Left kidney (tissue), 8 donors: ENCODE data around the gene C14orf39. TPM values are rescaled to one million over a fixed set of nuclear protein-coding genes. Genes with fewer than 3 reads are reported as not detected.

ENCODE experiments used
- DNase-seq: peaks from one replicate; pipeline ENCODE4 v3.0.0-alpha.2; 2013
- long read RNA-seq, 8 donors: transcript quantifications; one replicate each; lab custom pipeline, GENCODE V29; 2026
- polyA plus RNA-seq: library from polyadenylated mRNA; unstranded; fragments of 120-200 nt; gene quantifications from one replicate; pipeline ENCODE4 v1.2.1, GENCODE V29; 2013; ENCODE audit not compliant: insufficient read length

C14orf39 gene, protein sequence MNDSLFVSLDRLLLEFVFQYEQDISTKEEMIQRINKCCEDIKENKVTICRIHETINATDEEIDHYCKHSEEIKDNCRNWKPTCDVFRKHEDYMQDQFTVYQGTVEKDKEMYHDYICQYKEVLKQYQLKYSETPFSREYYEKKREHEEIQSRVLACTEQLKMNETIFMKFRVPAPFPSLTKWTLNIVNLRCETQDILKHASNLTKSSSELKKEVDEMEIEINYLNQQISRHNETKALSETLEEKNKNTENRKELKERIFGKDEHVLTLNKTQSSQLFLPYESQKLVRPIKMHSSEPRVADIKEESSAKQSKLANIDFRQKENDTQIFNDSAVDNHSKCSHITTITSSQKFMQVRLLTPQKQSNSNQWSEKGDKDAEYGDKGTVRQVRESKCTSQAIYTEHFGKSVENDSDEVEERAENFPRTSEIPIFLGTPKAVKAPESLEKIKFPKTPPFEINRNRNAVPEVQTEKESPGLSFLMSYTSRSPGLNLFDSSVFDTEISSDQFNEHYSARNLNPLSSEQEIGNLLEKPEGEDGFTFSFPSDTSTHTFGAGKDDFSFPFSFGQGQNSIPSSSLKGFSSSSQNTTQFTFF
- 1.0 TPM for polyA plus RNA-seq
- long read RNA-seq, donor 1, partial matches to known transcripts, result 5 of 5 reads
- long read RNA-seq, donor 1, other reads (novel, unspliced or antisense), result 0 of 5 reads
- long read RNA-seq, donor 2, result 0 reads
- long read RNA-seq, donor 3, result 0 reads
- long read RNA-seq, donor 4, result 0 reads
- long read RNA-seq, donor 5, result 0 reads
- long read RNA-seq, donor 6, result 0 reads
- long read RNA-seq, donor 7, partial matches to known transcripts, result 59 of 59 reads
- long read RNA-seq, donor 7, other reads (novel, unspliced or antisense), result 0 of 59 reads
- long read RNA-seq, donor 8, result 0 reads

DNA sequence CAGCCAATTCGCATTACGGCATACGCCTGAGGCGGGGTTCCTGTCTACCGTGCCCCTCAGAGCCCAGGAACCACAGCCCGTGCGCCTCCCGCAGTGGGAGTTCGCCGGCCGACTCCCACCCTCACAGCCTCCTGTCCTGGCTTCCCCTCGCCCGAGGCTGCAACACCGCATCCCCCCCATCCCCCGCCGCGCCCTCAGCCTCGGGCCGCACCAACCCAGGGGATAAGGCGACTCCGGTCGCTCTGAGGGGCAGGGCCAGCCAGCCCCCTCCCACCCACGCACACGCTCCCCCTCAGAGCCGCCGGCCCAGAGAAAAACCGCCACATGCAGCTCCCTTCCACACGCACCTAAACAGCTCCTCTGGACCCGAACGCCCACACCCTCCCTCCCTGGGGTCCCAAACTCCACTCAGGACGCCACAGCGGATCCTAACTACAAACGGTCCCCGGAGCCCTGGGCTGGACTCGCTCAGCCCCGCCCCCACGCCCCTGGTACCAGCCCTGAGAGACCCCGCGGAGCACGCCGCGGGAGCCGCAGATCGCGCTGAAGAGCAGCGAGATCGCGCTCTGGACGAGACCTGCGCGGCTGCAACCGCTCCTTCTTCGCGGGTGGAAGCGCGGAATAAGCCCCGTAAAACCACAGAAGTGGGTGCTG, at the start of gene C14orf39:
C14orf39 (minus strand) TSS at position 466 of the 654 bp plus-strand sequence. CDS start 985 bp downstream, outside the sequence.
- DNase-seq, result peak; percentile 69

DNA sequence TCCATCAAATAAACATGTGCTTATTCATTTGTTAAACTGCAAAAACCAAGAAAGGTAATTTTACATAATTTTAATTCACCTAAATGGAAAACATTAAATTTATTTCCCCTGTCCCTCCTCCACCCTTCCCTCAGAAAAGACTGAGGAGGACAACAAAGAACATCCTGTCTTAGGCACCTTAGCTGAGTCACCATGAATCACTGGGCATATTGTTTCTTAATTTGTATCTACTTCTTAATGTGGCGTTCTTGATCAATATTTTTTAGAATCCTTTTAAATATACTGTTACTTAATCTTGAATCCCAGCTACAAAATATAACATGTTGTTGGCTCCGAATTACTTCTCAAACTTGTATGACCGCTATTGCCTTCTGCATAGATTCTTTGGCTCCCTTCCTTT, 46.6 kb upstream of the C14orf39 start:
- DNase-seq, result no peak

DNA sequence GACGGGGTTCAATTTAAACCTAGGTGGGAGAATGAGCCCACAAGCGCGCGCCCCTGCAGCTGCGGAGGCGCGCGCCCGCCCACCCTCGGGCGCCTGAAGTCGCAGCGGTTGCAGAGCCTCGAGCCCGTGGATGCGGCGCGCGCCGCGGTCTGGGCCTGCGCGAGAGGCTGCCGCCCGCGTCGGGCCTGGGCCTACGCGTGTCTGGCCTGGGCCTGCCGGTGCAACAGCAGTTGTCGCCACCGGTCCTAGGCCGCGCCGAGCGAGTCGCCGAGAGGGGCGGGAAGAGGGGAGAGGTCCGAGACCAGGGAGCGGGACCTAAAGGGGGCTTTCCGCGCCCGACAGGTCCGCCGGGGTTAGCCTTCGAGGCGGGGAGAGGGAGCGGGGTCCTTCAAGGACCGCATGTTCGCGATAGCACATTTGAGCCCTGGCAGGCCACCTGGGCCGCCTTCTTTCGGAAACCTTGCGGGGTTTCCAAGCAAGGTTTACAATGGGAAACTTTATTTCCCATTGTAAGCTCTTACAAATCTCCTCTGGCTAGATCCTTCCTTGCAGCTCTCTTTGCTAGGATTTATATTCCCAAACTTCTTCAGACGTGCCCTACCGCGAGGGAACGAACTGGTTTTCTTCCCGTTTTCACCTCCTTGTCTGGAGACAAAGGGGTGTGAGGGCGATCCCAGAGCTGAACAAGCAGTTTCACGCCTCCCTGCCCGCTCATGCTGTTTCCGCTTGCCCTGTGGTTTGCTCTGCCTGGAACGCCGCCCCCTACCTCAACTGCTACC, 29.8 kb upstream of the C14orf39 start:
- DNase-seq, result no peak

DNA sequence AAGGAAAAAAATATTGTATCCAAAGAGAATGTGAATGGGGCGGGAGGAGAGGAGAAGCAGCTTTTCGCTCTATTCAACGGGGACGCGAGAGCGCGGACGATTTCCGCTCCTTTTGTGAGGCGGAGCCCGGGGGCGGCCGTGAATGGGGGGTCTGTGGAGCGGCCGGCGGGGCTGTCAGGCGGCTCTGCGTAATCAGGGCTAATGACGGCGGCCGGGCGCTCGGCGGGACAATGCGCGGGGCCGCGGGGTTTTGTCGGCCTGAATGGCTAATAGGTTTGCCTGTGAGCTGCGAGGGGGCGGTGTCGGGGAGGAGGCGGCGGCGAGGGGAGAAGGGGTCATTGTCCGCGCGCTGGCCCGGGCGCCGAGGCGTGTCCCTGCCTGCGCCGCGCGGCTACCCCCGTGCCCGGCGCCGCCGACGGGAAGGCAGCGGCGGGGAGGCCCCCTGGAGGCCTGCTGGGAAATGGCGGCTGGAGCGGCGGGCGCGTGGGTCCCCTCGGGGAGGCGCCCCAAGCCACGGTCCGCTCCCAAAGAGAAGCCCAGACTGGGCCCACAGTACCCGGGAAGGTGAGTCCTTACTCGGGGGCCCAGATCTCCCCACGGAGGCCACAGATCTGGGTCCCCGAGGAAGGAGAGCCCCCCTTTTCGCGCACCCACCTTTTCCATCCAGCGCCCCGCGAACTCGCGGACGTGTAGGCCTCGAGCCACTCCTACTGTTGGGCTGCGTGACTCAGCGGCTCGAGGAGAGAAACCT, 29.1 kb upstream of the C14orf39 start:
- no peak for DNase-seq

DNA sequence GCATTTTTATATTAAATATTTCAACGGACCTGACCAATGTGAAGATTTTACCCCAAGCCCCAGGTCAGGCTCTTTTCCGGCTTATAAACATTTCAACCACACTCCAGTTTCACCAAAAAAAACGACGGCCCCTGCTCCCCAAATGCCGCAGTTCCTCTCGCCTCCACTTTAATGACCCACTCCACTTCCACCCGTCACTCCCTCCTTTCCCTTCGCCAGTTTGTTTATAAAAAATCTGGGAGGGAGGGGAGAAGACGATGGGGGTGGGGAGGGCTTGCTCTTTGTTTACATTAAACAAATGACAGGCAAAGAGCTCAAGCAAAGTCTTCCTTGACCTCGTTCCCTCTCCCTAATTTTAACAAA, 28.5 kb upstream of the C14orf39 start:
- no peak for DNase-seq

DNA sequence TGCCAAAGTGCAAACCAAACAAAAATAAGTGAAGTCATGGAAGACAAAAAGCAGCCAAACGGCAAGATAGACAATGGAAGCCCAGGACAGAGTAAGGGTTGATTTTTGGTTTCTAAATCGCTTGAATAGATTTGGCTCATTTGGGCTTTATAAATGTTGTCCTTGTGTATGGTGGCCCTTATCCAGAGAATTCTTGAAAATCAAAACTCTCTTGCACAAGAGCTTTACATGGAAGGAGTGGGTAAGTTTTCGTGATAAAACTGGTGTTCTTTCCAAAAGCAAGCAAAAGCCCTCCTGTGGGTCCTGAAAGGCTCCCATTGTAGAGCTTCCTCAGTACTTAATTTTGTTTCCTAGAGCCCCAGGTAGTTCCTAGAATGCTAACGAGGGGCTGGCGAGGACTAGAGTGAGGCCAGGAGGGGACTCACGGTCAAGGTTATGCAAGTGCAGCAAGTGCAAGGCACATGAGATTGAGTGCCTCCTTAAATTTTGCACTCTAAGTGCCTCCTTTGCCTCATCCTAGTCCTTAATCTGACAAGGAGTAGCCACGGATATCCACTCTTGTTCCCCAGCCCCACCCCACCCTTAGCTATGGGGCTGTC, 27.2 kb upstream of the C14orf39 start:
- no peak for DNase-seq

DNA sequence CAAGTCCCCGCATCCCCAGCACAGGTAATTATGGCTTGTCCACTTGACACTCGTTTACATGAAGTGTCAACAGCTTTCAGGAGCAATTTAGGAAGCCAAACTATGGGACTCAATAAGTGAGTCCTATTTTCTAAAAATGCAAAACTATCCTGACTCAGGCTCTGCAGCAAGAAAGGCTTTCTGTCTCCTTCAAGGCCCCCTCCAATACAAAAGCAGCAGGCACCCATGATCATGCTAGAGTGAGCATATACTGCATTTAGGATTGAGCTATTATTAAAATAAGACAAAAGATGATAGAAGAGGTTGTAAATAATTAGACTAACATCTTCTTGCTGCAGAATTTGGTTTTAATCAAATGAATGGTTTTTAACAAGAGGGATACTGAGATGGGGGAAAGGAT, 26.3 kb upstream of the C14orf39 start:
- DNase-seq, result no peak

DNA sequence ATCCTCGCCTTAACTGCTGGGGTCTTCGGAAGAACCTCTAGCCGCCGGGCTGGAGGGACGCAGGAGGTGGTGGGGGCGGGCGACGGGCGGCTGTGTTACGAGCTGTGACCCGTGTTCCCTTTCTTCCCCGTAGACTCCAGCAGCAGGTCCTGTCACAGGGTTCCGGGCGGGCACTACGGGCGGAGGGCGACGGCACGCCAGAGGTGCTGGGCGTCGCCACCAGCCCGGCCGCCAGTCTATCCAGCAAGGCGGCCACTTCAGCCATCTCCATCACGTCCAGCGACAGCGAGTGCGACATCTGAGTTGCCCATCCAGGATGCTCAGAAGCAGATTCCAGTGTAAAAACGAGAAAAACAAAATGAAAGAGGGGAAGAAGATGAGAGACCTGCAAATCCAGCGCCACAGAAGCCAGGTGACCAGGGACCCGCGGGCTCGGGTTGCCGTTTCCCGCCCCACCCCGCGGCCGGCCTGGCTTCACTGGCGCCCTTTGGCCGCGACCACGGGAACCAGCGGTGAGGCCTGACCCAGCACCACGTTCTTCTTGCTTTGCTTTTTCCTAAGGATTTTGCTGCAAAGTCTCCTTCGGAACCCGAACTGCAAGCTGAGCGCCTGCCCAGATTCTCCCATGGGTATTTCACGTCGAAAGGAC, 25.2 kb upstream of the C14orf39 start:
- no peak for DNase-seq

DNA sequence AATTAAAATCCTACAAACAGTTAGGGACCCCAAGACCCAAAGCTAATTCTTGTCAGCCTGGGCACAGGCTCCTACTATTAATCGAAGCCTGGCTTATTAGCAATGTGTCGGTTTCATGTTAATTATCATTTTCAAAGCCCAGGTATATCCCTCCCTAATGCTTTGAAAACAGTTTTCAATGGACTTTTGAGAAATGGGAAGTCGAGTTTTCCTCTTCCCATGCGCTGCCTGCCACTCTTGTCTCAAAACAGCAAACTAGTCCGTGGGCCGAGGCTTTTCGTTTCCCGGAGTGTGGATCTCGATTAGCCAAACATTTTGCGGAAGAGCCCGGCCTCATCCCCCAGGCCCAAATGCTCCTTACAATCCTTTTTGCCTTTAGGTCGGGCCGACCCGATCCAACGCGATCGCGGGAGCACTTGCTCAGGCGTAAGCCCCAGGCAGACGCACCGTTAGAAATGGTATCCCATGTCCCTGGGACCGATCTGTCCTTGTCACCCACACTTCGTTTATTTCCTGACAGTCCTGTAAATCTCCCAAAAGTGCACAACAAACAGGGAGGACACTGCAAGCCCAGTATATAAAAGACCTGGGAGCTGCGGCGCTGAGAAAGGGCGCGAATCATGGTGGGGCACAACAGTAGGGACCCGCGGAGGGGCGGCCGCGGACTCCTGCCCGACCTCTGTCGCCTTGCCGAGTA, 24.5 kb upstream of the C14orf39 start:
- DNase-seq, result no peak

DNA sequence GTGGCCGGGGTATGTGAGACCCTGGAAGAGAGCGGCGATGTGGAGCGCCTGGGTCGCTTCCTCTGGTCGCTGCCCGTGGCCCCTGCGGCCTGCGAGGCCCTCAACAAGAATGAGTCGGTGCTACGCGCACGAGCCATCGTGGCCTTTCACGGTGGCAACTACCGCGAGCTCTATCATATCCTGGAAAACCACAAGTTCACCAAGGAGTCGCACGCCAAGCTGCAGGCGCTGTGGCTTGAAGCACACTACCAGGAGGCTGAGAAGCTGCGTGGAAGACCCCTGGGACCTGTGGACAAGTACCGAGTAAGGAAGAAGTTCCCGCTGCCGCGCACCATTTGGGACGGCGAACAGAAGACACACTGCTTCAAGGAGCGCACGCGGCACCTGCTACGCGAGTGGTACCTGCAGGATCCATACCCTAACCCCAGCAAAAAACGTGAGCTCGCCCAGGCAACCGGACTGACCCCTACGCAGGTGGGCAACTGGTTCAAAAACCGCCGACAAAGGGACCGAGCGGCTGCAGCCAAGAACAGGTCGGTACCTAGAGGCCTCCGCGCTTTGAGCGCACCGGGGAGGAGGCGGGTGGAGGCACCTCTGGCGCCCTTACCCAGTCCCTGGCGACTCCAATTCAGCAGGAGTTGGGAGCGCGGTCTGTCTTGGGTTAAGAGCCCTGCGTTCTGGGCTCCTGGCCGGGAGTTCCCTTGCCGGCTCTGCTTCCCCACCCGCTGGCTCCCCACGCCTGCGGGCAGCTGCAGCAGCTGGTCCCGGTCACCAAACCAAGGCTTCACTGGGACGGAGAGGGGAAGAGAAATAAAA, 23.8 kb upstream of the C14orf39 start:
- no peak for DNase-seq

DNA sequence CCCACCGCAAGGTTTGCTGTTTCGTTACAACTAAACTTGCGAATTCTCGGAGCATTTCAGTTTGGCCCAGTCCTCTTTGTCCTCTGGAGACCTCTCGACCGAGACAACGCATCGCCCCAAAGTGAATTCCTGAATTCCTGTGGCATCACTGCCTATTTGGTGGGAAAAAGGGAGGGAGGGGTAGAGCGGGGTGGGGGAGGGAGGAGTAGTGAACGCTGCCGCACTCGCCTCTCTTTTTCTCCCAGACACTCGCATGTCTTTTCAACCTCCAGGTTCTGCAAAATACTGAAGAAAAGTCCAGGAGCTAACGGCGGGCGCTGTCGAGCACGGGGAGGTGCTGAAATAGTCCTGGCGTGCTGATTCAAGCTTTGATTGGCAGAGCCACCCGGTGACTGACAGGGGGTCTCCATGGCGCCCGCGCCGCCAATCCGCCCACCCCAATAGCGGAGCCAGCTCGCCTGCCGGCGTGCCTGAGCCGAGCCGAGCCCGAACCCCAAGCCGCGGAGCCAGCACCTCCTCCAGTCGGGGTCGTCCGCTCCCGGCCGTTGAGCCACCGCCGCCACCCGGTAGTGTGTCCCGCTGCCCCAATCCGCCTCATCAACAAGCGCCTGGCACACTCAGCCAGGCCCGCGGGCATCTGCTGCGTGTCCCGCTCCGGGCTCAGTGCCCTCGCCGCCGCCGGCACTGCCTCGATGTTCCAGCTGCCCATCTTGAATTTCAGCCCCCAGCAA, 23.0 kb upstream of the C14orf39 start, which contains the start of gene SIX6:
SIX6 (plus strand) TSS at position 440 of the 731 bp plus-strand sequence; CDS start at position 693, 253 bp downstream.
- no peak for DNase-seq

DNA sequence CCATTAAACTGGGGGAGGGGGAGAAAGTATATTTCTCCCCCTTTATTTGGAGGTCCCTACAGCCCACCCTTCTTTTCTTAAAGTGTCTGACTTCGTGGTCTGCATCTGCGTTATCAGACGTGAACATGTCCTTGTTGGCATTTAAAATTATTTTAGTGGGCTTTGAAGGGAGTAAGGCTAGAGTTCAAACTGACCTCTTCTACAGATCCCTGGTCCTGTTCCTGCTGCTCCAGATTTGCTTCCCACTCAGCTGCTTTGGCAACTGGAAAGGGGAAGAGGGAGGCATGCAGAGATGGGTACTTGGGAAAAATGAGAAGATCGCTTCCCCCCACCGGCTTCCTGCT, 22.5 kb upstream of the C14orf39 start:
- no peak for DNase-seq

DNA sequence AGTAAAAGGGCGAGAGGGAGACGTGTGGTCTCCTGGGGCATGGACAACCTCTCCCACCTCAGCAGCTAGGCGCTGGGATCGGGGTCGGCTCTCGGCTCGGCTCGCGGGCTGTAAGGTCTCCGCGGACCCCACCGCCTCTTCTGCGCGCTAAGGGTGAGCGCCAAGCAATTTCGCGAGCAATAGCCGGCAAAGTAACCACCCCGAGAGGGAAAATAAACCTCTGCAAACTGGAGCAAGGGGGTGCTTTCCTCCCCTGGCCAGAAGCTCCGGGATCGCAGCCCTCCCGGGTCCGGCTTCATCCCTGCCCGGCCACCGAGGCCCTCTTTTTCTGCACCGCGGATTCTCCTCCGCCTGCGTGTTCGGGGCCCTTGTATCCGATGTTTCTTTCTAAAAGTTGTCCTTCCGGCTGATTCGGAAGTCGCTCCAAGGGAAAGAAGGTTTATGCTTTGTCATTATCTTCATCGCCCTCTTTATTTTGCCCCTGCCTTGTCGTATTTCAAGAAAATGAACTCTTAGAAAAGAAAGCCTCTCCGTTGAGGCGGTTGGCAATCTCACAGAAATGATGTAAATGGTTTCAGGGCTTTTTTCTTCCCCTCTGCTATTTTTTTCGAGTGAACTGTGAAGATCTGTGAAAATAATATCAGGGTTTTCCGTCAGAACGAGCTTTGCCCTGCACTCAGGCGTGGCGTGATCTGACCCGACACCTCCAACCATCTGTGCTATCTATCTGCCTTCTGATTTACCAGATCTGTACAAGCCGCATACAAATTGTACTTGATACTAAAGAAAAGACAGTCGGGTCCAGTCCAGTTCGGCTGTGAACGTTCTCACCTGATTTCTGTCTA, 21.3 kb upstream of the C14orf39 start:
- no peak for DNase-seq

DNA sequence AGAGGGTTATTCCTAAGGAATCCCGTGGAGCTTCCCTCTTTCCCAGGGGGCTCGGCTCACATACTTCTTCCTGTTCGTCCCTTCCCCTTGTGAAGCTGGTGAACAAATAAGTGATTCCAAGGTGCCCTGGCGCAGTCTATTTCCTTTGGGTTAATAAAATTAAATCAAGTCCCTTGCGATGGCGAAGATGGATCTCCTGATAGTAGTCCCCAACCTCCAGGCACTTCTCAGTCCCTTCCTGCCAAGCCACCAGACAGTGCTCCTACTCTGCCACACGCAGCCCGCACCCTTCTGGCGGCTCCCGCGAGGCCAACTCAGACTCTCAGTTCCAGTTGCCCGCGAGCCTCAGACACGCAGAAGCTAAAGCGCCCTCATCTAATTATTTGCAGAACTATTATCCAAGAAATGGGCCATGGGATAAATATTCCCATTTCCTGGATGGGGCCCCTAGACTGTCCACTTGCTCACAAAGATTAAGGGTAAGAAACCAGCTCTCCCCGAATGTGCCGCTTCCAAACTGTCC, 20.7 kb upstream of the C14orf39 start:
- DNase-seq, result no peak

DNA sequence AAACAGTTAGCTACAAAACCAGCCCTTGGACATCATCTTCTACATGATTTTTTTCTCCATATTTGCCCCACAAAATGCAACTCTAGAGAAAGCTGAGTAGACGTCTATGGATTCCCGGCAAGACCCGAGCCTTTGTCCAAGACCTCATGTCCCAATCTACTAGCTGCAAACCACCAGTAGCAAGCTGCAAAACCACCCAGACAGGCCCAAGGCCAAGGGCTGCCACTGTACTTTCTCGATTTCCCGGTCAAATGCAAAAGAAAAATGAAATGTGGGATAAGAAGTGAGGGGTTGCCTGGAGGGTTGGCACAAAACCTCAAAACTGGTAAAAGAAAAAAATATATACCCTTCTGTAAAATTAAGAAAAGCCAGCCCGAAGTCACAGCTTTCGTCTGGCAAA, 20.1 kb upstream of the C14orf39 start:
- DNase-seq, result no peak

DNA sequence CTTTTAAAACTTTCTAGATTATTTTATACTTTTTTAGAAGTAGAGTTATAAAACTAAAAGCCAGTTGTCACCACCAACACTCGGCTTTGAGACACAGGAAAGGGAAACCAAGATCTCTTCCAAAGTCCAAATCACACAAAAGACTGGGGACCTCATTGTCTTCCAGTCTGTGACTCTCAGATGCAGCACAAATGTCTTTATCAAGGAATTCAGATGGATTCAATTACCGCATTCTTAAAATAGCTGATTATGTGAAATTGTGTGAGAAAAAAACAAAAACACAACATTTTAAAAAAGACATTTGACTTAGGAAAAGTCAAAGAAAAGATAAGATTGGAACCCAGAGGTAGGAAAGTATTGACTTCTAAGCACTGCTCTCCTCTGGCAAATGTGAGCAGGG, 19.6 kb upstream of the C14orf39 start:
- no peak for DNase-seq

DNA sequence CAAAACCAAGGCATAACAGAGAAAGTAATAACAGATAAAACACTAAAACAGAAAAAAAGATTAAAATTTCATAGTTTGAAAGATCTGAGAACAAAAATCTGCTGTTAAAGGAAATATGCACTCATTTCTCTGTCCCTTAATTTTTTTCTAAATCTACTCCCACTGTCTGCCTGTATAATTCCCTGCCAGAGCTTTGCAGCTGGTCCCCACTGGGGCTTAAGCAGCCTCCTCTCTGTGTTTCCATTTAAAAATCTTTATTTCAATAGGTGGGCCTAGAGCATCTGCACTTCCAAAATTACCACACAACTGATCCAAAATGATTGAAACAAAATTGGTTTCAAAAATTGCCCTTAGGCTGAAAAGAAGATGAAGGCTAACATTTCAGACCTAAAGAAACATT, 16.7 kb upstream of the C14orf39 start:
- DNase-seq, result no peak
